Suprapubic skin (tissue), 4 donors: ENCODE results near the gene HDAC7. TPM values are rescaled to one million over a fixed set of nuclear protein-coding genes. Genes with fewer than 3 reads are reported as not detected.
A peak's percentile ranks its signal among the peaks of the same experiment; 100 is the strongest.

ENCODE experiments used
- DNase-seq, 2 donors: peaks; one replicate each; pipeline ENCODE4 v3.0.0-alpha.2; 2019; ENCODE audit warnings: low spot score in 2 of 2
- H3K27ac ChIP-seq: fragments of 200-600 bp; sonication (generic); one replicate; pipeline ENCODE4 v1.5.1; 2019
- H3K27me3 ChIP-seq: fragments of 200-600 bp; sonication (generic); one replicate; pipeline ENCODE4 v1.5.1; 2019
- H3K36me3 ChIP-seq: fragments of 200-600 bp; sonication (generic); one replicate; pipeline ENCODE4 v1.5.1; 2019
- H3K4me1 ChIP-seq: fragments of 200-600 bp; sonication (generic); one replicate; pipeline ENCODE4 v1.5.1; 2019
- H3K4me3 ChIP-seq: fragments of 200-600 bp; sonication (generic); one replicate; pipeline ENCODE4 v1.5.1; 2019; ENCODE audit warnings: mild to moderate bottlenecking
- H3K9me3 ChIP-seq: fragments of 200-600 bp; sonication (generic); one replicate; pipeline ENCODE4 v1.5.1; 2019
- EP300 ChIP-seq: sonication (generic); formaldehyde crosslinking; IDR thresholded peaks from one replicate; pipeline ENCODE4 v1.6.1; 2017; ENCODE audit warnings: antibody characterized with exemption
- POLR2A ChIP-seq, 2 donors: fragments of 450-650 bp; IDR thresholded peaks; one replicate each; pipeline ENCODE4 v1.6.1; 2017; ENCODE audit warnings: antibody characterized with exemption in 2 of 2, mild to moderate bottlenecking in 2 of 2, moderate library complexity in 2 of 2
- POLR2AphosphoS5 ChIP-seq, 3 donors: sonication (generic); formaldehyde crosslinking; IDR thresholded peaks; one replicate each; pipeline ENCODE4 v1.6.1; 2017; ENCODE audit warnings: antibody characterized with exemption in 3 of 3
- WGBS: methylation state at CpG from one replicate; pipeline ENCODE4 v1.1.5; 2018; 5-methylcytosine and 5-hydroxymethylcytosine counted together
- total RNA-seq, 4 donors: library from RNA; depleted of rRNA; stranded (reverse); fragments of >200 nt; gene quantifications; one replicate each; pipeline ENCODE4 v1.1.0, GENCODE V29; 2016
- TF ChIP-seq, protein P1 (sequence below), 2 donors: fragments of 200-600 bp in 1 of 2; fragments of 450-650 bp in 1 of 2; sonication (generic) in 1 of 2; IDR thresholded peaks; one replicate each; pipeline ENCODE4 v1.5.1; 2016 to 2019; ENCODE audit warnings: antibody characterized with exemption in 2 of 2, mild to moderate bottlenecking in 1 of 2, moderate library complexity in 1 of 2

Gene HDAC7
- total RNA-seq, 4 donors from 2014 or later, result 47.9 to 152 (median 76.2) TPM

DNA sequence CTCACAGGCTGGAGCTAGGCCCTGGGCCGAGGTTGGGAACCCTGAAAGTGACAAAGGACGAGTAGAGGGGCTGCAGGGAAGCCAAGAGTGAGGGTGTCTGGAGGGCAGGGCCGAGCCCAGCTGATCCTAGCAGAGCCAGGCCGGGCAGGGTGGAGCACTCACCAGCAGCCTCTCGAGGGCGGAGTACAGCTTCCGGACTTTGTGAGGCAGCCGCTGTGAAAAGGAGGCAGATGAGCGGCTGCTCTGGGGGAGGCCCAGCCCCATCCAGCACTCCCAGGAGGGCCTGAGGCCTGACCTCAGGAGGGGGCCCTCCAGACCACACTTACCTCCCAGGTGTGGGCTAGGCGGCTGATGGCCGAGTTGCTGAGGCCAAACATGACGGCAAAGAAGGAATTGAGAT is 79.7 kb downstream of the HDAC7 start:
- H3K4me3 ChIP-seq, result no peak overlapping the region
- WGBS, result 65% methylated on average over 12 of the region's 12 CpGs
- DNase-seq, result no peak
- H3K9me3 ChIP-seq, result no peaks in the 10 kb centered on the region
- no peaks in the 10 kb centered on the region for H3K27me3 ChIP-seq
- H3K4me1 ChIP-seq, result peaks cover 82% of the 10 kb centered on the region
- H3K27ac ChIP-seq, result peak overlapping the region; percentile 8
- no peaks in the 10 kb centered on the region for H3K36me3 ChIP-seq
- TF ChIP-seq, protein P1, sequence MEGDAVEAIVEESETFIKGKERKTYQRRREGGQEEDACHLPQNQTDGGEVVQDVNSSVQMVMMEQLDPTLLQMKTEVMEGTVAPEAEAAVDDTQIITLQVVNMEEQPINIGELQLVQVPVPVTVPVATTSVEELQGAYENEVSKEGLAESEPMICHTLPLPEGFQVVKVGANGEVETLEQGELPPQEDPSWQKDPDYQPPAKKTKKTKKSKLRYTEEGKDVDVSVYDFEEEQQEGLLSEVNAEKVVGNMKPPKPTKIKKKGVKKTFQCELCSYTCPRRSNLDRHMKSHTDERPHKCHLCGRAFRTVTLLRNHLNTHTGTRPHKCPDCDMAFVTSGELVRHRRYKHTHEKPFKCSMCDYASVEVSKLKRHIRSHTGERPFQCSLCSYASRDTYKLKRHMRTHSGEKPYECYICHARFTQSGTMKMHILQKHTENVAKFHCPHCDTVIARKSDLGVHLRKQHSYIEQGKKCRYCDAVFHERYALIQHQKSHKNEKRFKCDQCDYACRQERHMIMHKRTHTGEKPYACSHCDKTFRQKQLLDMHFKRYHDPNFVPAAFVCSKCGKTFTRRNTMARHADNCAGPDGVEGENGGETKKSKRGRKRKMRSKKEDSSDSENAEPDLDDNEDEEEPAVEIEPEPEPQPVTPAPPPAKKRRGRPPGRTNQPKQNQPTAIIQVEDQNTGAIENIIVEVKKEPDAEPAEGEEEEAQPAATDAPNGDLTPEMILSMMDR (IDR thresholded peaks at IDR 0.05), result no peak
- TF ChIP-seq POLR2A (IDR thresholded peaks at IDR 0.05) (no peak), POLR2AphosphoS5 (IDR thresholded peaks at IDR 0.05) (no peak), EP300 (no peak)

DNA sequence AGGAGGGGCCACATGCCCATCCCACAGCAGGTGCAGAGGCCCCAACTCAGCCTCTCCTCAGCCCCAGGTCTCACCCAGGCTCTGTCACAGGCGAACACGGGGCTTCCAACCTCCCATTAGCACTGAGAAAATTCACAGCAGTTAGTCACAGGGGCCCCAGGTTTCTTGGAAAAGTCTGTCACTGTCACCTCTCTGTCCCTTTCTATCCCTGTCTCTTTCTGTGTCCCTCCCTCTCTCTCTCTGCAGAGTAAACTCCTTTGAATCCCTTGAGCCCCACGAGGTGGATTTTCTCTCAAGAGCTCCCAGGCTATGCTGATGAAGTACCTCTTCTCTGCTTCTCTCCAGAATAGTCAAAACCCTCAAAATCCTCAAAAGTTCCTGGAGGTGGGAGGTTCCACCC is 80.4 kb downstream of the HDAC7 start:
- TF ChIP-seq, protein P1 (IDR thresholded peaks at IDR 0.05), result no peak
- TF ChIP-seq POLR2AphosphoS5 (IDR thresholded peaks at IDR 0.05) (no peak), POLR2A (IDR thresholded peaks at IDR 0.05) (no peak), EP300 (no peak)
- Histone ChIP-seq H3K27ac (no peak overlapping the region), H3K9me3 (no peaks in the 10 kb centered on the region), H3K27me3 (no peaks in the 10 kb centered on the region), H3K4me3 (no peak overlapping the region), H3K36me3 (no peaks in the 10 kb centered on the region), H3K4me1 (peaks cover 87% of the 10 kb centered on the region)
- 97% methylated on average over 3 of the region's 3 CpGs for WGBS
- no peak for DNase-seq

DNA sequence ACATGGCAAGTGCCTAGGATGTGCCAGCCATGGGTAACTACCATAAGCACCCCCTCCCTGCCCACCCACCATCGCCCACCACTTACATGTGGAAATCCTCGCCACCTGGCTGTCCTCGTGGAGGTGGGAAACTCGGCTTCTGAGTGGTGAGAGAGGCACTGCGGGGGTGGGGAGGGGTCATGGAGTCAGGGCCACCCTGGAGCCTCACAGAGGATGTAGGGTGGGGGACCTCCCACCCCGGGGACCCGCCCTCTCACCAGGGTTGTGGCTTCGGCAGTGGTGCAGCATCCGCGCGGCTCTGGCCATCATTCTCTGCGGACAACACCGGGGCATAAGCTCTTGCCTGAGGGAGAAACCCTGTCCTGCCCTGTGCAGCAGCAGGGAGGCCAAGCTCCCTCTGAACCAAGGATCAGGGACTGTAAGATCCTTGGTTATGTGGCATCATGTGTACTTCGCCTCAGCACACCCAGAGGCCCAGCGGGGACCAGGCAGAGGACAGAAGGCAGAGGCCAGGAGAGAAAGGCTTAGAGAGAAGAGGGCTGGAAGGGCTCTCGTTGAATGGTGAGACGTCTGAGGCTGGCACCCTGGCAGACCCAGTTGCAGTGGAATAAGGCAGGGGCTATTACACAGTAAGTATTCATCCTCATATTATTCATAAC is 81.6 kb downstream of the HDAC7 start:
- DNase-seq, result no peak
- peak overlapping the region; percentile 77 for H3K27ac ChIP-seq
- no peaks in the 10 kb centered on the region for H3K9me3 ChIP-seq
- no peaks in the 10 kb centered on the region for H3K36me3 ChIP-seq
- H3K4me1 ChIP-seq, result peaks cover 85% of the 10 kb centered on the region
- WGBS, result 87% methylated on average over 9 of the region's 17 CpGs
- H3K27me3 ChIP-seq, result no peaks in the 10 kb centered on the region
- TF ChIP-seq POLR2A (IDR thresholded peaks at IDR 0.05), result no peak
- TF ChIP-seq EP300, result no peak
- TF ChIP-seq POLR2AphosphoS5 (IDR thresholded peaks at IDR 0.05), result no peak
- H3K4me3 ChIP-seq, result no peak overlapping the region

DNA sequence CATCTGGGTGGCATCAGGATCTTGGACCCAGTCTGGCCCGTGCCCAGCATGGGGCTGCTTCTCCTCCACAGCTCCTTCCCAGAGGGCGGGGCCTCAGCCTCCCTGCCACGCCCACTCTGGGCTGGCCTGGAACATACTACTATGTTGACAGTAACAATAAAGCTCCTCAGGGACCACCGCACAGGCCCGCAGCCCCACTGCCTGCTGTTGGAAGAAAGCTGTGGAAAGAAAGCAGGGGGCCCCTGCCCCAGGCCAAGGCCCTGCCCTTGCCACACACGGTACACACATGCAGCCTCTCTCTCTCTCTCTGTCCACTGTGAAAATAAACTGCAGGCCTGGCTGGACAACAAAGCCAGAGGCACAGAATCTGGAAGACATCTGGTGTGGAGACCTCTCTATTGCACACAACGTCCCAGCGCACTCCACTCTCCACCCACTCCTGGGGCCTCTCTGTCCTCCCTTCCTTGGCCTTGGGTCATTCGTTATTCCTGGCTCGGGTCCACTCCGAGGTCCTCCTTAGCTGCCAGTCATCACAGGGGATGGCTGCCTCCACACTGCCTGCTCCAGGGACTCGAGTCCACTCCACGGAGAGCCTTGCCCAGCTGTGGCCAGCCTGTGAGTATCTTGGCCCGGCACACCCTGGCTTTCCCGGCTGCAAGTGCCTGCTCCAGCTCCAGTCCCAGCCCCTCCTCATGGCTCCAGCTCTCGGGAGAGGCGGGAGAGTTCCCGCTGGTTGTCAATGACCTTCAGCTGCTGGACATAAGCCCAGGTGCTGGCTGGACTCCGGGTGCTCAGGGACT is 82.6 kb downstream of the HDAC7 start:
- TF ChIP-seq EP300 (no peak), POLR2AphosphoS5 (IDR thresholded peaks at IDR 0.05) (peak in 2 of 3 donors; percentile 39 to 57)
- peak; percentile 87 to 92 for DNase-seq
- no peaks in the 10 kb centered on the region for H3K9me3 ChIP-seq
- 39% methylated on average over 13 of the region's 19 CpGs for WGBS
- H3K4me1 ChIP-seq, result peaks cover 83% of the 10 kb centered on the region
- H3K36me3 ChIP-seq, result no peaks in the 10 kb centered on the region
- H3K27me3 ChIP-seq, result no peaks in the 10 kb centered on the region
- peak overlapping the region; percentile 77 for H3K27ac ChIP-seq
- H3K4me3 ChIP-seq, result peak overlapping the region; percentile 12

DNA sequence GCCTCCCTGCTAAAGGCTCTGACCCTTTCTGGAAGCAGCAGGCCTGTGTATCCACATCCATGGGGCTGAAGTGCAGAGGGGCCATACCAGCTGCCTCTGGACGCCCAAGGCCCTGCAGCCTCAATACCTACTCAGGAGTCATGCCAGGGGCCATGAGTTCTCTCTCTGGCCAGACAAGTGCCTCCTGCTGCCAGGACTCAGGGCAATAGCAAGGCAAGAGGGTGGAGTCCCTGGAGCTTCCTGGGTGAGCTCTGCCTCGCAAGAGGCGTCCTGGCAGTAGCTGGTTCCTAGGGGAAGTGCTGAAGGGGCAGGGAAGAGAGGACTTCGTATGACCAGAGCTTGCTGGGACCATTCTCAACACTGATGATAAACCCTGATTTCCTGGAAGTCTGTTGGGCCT is 83.5 kb downstream of the HDAC7 start:
- H3K36me3 ChIP-seq, result no peaks in the 10 kb centered on the region
- DNase-seq, result no peak
- H3K4me3 ChIP-seq, result no peak overlapping the region
- TF ChIP-seq EP300, result no peak
- no peak for TF ChIP-seq POLR2A (IDR thresholded peaks at IDR 0.05)
- TF ChIP-seq POLR2AphosphoS5 (IDR thresholded peaks at IDR 0.05), result no peak
- TF ChIP-seq, protein P1 (IDR thresholded peaks at IDR 0.05), result no peak
- no peaks in the 10 kb centered on the region for H3K27me3 ChIP-seq
- H3K9me3 ChIP-seq, result no peaks in the 10 kb centered on the region
- H3K27ac ChIP-seq, result peak overlapping the region; percentile 77
- peaks cover 80% of the 10 kb centered on the region for H3K4me1 ChIP-seq
- WGBS, result 30% methylated on average over 1 of the region's 4 CpGs

DNA sequence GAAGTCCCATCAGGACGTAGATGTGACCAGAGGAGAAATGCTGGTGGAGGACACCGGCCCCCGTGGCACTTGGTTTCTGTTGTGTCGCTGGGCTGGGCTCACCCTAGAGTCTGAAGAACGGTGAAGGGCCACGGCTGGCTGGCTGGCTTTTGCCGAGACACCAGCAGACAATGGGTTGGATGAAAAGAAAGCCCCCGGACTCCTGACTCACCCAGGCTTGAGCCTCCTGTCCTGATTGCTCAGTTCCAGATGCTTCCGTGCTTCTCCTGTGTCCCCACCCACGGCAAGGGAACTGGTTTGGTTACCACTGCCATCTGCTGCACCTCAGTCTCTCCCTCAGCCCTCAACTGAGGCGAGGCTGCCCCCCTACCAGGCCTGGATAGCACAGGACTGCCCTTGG is 84.1 kb downstream of the HDAC7 start:
- peaks cover 80% of the 10 kb centered on the region for H3K4me1 ChIP-seq
- WGBS, result 74% methylated on average over 11 of the region's 11 CpGs
- H3K27ac ChIP-seq, result peak overlapping the region; percentile 77
- TF ChIP-seq, protein P1 (IDR thresholded peaks at IDR 0.05), result no peak
- TF ChIP-seq POLR2A (IDR thresholded peaks at IDR 0.05), result no peak
- no peak for TF ChIP-seq POLR2AphosphoS5 (IDR thresholded peaks at IDR 0.05)
- no peak for TF ChIP-seq EP300
- no peaks in the 10 kb centered on the region for H3K27me3 ChIP-seq
- H3K36me3 ChIP-seq, result no peaks in the 10 kb centered on the region
- no peaks in the 10 kb centered on the region for H3K9me3 ChIP-seq
- H3K4me3 ChIP-seq, result no peak overlapping the region
- no peak for DNase-seq
